Suprapubic skin (tissue), 4 donors: ENCODE measurements around the gene SLC30A7. TPM values are rescaled to one million over a fixed set of nuclear protein-coding genes. Genes with fewer than 3 reads are reported as not detected.
A peak's percentile ranks its signal among the peaks of the same experiment; 100 is the strongest.

Experiments used
- DNase-seq, 2 donors: peaks; one replicate each; pipeline ENCODE4 v3.0.0-alpha.2; 2019; ENCODE audit warnings: low spot score in 2 of 2
- H3K27ac ChIP-seq: fragments of 200-600 bp; sonication (generic); one replicate; pipeline ENCODE4 v1.5.1; 2019
- H3K27me3 ChIP-seq: fragments of 200-600 bp; sonication (generic); one replicate; pipeline ENCODE4 v1.5.1; 2019
- H3K36me3 ChIP-seq: fragments of 200-600 bp; sonication (generic); one replicate; pipeline ENCODE4 v1.5.1; 2019
- H3K4me1 ChIP-seq: fragments of 200-600 bp; sonication (generic); one replicate; pipeline ENCODE4 v1.5.1; 2019
- H3K4me3 ChIP-seq: fragments of 200-600 bp; sonication (generic); one replicate; pipeline ENCODE4 v1.5.1; 2019; ENCODE audit warnings: mild to moderate bottlenecking
- H3K9me3 ChIP-seq: fragments of 200-600 bp; sonication (generic); one replicate; pipeline ENCODE4 v1.5.1; 2019
- EP300 ChIP-seq: sonication (generic); formaldehyde crosslinking; IDR thresholded peaks from one replicate; pipeline ENCODE4 v1.6.1; 2017; ENCODE audit warnings: antibody characterized with exemption
- POLR2A ChIP-seq, 2 donors: fragments of 450-650 bp; IDR thresholded peaks; one replicate each; pipeline ENCODE4 v1.6.1; 2017; ENCODE audit warnings: antibody characterized with exemption in 2 of 2, mild to moderate bottlenecking in 2 of 2, moderate library complexity in 2 of 2
- POLR2AphosphoS5 ChIP-seq, 3 donors: sonication (generic); formaldehyde crosslinking; IDR thresholded peaks; one replicate each; pipeline ENCODE4 v1.6.1; 2017; ENCODE audit warnings: antibody characterized with exemption in 3 of 3
- WGBS: methylation state at CpG from one replicate; pipeline ENCODE4 v1.1.5; 2018; 5-methylcytosine and 5-hydroxymethylcytosine counted together
- total RNA-seq, 4 donors: library from RNA; depleted of rRNA; stranded (reverse); fragments of >200 nt; gene quantifications; one replicate each; pipeline ENCODE4 v1.1.0, GENCODE V29; 2016
- TF ChIP-seq, protein P1 (sequence below), 2 donors: fragments of 200-600 bp in 1 of 2; fragments of 450-650 bp in 1 of 2; sonication (generic) in 1 of 2; IDR thresholded peaks; one replicate each; pipeline ENCODE4 v1.5.1; 2016 to 2019; ENCODE audit warnings: antibody characterized with exemption in 2 of 2, mild to moderate bottlenecking in 1 of 2, moderate library complexity in 1 of 2

Gene SLC30A7
- total RNA-seq, 4 donors from 2014 or later, result 16.4 to 22.5 (median 19.5) TPM

DNA sequence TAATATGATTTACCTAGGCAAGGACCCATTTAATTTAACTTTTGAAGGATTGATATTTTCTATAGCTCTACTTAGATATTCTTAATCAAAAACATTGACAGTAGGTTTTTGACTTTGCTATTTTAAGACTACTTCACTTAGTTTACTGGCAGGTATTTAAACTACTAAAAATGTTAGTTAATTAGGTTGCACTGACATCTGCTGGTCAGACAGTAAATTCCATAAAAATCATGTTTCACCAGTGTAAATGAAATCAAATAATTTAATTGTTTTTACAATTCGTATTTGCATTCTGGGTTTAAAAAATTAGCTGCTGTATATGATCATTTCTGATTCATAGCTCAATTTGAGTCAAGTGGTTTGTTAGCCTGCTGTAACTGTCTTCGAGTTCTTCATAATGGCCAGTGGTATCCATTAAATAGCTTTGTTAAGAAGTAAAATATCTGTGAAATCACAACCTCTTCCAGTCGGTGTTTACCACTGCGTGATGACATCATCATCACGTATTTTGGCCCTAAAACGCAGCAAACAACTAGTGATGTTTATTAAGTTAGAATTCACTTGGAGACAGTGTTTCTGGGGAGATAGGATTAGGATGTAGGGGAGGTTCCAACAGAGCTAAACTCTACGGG lies 27.4 kb upstream of the SLC30A7 start:
- Histone ChIP-seq H3K9me3 (no peaks in the 10 kb centered on the region), H3K4me1 (peaks cover 5% of the 10 kb centered on the region), H3K27ac (no peak overlapping the region), H3K36me3 (no peaks in the 10 kb centered on the region), H3K27me3 (no peaks in the 10 kb centered on the region), H3K4me3 (no peak overlapping the region)
- DNase-seq, result no peak
- no peak for TF ChIP-seq POLR2AphosphoS5 (IDR thresholded peaks at IDR 0.05)
- no peak for TF ChIP-seq EP300
- TF ChIP-seq, protein P1, sequence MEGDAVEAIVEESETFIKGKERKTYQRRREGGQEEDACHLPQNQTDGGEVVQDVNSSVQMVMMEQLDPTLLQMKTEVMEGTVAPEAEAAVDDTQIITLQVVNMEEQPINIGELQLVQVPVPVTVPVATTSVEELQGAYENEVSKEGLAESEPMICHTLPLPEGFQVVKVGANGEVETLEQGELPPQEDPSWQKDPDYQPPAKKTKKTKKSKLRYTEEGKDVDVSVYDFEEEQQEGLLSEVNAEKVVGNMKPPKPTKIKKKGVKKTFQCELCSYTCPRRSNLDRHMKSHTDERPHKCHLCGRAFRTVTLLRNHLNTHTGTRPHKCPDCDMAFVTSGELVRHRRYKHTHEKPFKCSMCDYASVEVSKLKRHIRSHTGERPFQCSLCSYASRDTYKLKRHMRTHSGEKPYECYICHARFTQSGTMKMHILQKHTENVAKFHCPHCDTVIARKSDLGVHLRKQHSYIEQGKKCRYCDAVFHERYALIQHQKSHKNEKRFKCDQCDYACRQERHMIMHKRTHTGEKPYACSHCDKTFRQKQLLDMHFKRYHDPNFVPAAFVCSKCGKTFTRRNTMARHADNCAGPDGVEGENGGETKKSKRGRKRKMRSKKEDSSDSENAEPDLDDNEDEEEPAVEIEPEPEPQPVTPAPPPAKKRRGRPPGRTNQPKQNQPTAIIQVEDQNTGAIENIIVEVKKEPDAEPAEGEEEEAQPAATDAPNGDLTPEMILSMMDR (IDR thresholded peaks at IDR 0.05), result peak; percentile 17 to 37
- WGBS, result 15% methylated on average over 7 of the region's 7 CpGs

DNA sequence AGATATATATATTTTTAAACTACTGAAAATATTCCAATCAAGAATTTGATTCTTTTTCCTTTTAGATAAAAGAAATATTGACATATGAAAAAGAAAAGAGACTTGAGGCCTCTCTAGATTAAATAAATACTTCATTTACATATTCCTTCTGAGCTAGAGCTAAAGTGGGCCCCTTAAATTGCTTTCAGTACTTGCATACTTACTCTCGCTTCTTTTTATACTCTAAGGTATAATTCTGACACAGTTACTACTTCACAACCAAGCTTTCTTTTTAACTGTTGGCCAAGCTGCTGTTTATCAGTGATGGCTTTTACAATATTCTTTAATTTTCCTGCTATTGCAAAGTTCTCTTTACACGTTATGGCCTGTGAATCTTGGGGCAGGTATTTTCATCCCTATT lies 25.9 kb upstream of the SLC30A7 start:
- WGBS, result 77% methylated on average over 2 of the region's 2 CpGs
- no peaks in the 10 kb centered on the region for H3K9me3 ChIP-seq

DNA sequence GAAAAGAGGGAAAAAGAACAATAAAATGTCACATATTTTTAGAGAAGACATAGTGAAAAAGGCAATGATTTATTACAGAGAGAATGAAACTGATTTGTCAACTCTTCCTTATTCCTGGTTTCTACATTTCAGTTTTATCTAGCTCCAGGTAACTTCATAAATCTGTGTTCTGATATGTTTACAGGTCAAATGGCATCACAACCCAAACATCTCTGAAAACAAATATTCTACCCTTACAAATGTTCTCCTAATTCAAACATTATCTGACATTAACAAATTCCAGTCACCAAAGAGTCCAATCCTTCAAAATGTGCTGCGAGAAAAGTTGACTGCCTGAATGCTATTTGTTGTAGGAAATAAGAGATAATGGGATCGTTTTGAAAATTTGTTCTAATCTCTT lies 21.5 kb upstream of the SLC30A7 start:
- Histone ChIP-seq H3K36me3 (peaks cover 8% of the 10 kb centered on the region), H3K27me3 (no peaks in the 10 kb centered on the region), H3K9me3 (no peaks in the 10 kb centered on the region), H3K4me1 (no peaks in the 10 kb centered on the region), H3K27ac (no peak overlapping the region), H3K4me3 (no peak overlapping the region)
- TF ChIP-seq POLR2AphosphoS5 (IDR thresholded peaks at IDR 0.05) (no peak), POLR2A (IDR thresholded peaks at IDR 0.05) (no peak), EP300 (no peak)
- TF ChIP-seq, protein P1 (IDR thresholded peaks at IDR 0.05), result no peak
- no peak for DNase-seq
- whole genome bisulfite sequencing, result 89% methylated on average over 2 of the region's 2 CpGs

More for the DNA sequence above, 25.9 kb upstream of the SLC30A7 start:
- H3K4me3 ChIP-seq, result no peak overlapping the region
- no peak for DNase-seq
- no peaks in the 10 kb centered on the region for H3K27me3 ChIP-seq
- peaks cover 5% of the 10 kb centered on the region for H3K4me1 ChIP-seq
- no peak overlapping the region for H3K27ac ChIP-seq
- TF ChIP-seq POLR2A (IDR thresholded peaks at IDR 0.05) (no peak), EP300 (no peak), POLR2AphosphoS5 (IDR thresholded peaks at IDR 0.05) (no peak)
- TF ChIP-seq, protein P1 (IDR thresholded peaks at IDR 0.05), result no peak
- H3K36me3 ChIP-seq, result no peaks in the 10 kb centered on the region

DNA sequence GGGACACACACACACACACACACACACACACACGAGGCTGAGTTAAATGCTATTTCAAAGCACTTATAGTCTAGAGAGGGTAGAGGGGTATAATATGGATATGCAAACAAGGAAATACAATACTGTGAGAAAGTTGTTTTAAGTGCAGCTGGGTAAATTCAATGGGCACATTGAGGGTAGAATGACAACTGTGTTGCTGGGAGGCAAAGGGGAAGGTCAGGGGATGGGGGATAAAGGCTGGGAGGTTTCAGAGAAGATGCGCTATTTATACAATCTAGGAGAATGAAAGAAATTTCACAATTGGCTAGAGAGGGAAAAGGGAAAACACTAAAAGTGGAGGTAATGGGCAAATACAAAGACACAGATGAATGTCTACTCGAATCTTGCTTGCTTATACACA lies 20.7 kb upstream of the SLC30A7 start:
- DNase-seq, result no peak
- no peaks in the 10 kb centered on the region for H3K4me1 ChIP-seq
- H3K27ac ChIP-seq, result no peak overlapping the region
- TF ChIP-seq EP300, result no peak
- no peak for TF ChIP-seq POLR2AphosphoS5 (IDR thresholded peaks at IDR 0.05)
- TF ChIP-seq POLR2A (IDR thresholded peaks at IDR 0.05), result no peak
- TF ChIP-seq, protein P1 (IDR thresholded peaks at IDR 0.05), result no peak
- WGBS, result 94% methylated on average over 3 of the region's 3 CpGs
- H3K9me3 ChIP-seq, result no peaks in the 10 kb centered on the region
- peaks cover 8% of the 10 kb centered on the region for H3K36me3 ChIP-seq
- no peaks in the 10 kb centered on the region for H3K27me3 ChIP-seq
- H3K4me3 ChIP-seq, result no peak overlapping the region

DNA sequence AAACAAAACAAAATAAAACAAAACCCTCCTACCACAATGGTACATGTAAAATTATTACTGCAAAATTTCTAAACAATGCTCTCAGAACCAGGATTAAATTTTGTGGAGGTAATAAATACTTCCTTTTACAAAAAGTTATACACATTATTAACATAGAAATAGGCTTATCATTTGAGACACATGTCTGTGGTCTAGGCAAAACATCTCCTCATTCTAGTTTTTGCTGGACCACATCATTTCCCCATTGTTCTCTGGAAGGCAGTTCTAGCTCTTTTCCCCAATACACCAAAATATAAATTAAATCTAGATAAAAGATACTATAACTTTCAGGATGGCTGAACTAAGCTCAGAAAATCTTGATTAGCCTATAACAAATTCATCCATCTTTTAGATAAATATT lies 19.6 kb upstream of the SLC30A7 start:
- Histone ChIP-seq H3K4me3 (no peak overlapping the region), H3K27me3 (no peaks in the 10 kb centered on the region), H3K27ac (no peak overlapping the region), H3K4me1 (no peaks in the 10 kb centered on the region), H3K9me3 (no peaks in the 10 kb centered on the region), H3K36me3 (peaks cover 8% of the 10 kb centered on the region)
- no peak for DNase-seq
- TF ChIP-seq POLR2A (IDR thresholded peaks at IDR 0.05) (no peak), POLR2AphosphoS5 (IDR thresholded peaks at IDR 0.05) (no peak), EP300 (no peak)
- TF ChIP-seq, protein P1 (IDR thresholded peaks at IDR 0.05), result no peak
